ENCODE measurements around the gene CASKIN1.
"Not testable (repeated sequence)": the region's sequence is repeated elsewhere in the genome, so short reads cannot be mapped to it uniquely, and the experiment has no call there.

The CASKIN1 gene

GRCh38 chr16:2196162-2196980 is at the start of gene CASKIN1:
CASKIN1 (minus strand) TSS chr16:2196605; CDS start chr16:2196432, 173 bp downstream.
- DNase-seq = no peak

GRCh38 chr16:2244926-2245795 is 48.8 kb upstream of the CASKIN1 start:
- no peak for DNase-seq

GRCh38 chr16:2244301-2244700 is 47.9 kb upstream of the CASKIN1 start:
- no peak for DNase-seq

- no peak for DNase-seq
Observed at GRCh38 chr16:2243781-2244180, 47.4 kb upstream of the CASKIN1 start.

GRCh38 chr16:2243031-2243528 is 46.7 kb upstream of the CASKIN1 start:
- no peak for DNase-seq

- no peak for DNase-seq
Observed at GRCh38 chr16:2242598-2242997, 46.2 kb upstream of the CASKIN1 start.

- DNase-seq = not testable (repeated sequence)
Observed at GRCh38 chr16:2240331-2240730, 43.9 kb upstream of the CASKIN1 start.

- no peak for DNase-seq
Observed at GRCh38 chr16:2238838-2239675, 42.7 kb upstream of the CASKIN1 start.

- no peak for DNase-seq
Observed at GRCh38 chr16:2238150-2238837, 41.9 kb upstream of the CASKIN1 start.

- no peak for DNase-seq
Observed at GRCh38 chr16:2237493-2238149, 41.2 kb upstream of the CASKIN1 start.

- DNase-seq = no peak
Observed at GRCh38 chr16:2237102-2237482, 40.7 kb upstream of the CASKIN1 start.

GRCh38 chr16:2236337-2237101 is 40.1 kb upstream of the CASKIN1 start, which contains the start of gene DNASE1L2:
DNASE1L2 (plus strand) TSS chr16:2236444; CDS start chr16:2236817, 373 bp downstream.
- peak; percentile 60 for DNase-seq

GRCh38 chr16:2235695-2236336 is 39.4 kb upstream of the CASKIN1 start:
- no peak for DNase-seq

- DNase-seq = no peak
Observed at GRCh38 chr16:2235234-2235651, 38.8 kb upstream of the CASKIN1 start.

- no peak for DNase-seq
Observed at GRCh38 chr16:2234813-2235170, 38.4 kb upstream of the CASKIN1 start.

- DNase-seq = no peak
Observed at GRCh38 chr16:2233872-2234812, 37.7 kb upstream of the CASKIN1 start.

GRCh38 chr16:2233046-2233775 is 36.8 kb upstream of the CASKIN1 start:
- DNase-seq = no peak
